Measurements from ENCODE around the gene TBX5.

Gene TBX5

GRCh38 chr12:114405519-114406271, at the start of gene TBX5:
TBX5 (minus strand) TSS chr12:114406144; CDS start chr12:114403898, 2,246 bp downstream.
- H3K4me3 ChIP-seq (ENCODE audit: low read depth, low read length): peak within 1 kb of the TSS; percentile 51
- DNase-seq (ENCODE audit: low read depth): no peak

DNA sequence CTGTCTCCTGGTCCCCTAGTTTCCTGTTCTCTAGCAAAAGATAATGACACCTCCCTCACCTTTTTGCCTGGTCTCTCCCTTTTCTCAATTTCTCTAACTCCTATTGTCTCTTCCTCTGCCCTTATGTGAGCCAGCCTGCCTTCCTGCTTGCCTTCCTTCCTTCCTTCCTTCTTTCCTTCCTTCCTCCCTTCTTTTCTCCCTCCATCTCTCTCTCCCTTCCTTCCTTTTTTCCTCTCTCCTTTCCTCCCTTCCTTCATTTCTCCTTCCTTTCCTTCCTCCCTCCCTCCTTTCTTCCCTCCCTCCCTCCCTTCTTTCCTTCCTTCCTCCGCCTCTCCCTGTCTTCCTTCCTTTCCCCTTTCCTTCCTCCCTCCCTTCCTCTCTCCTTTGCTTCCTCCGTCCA, 45.7 kb upstream of the TBX5 start:
- no peak for DNase-seq (ENCODE audit: low read depth)
- H3K4me3 ChIP-seq (ENCODE audit: low read depth, low read length): no peak overlapping the region

GRCh38 chr12:114450515-114451300, 44.8 kb upstream of the TBX5 start:
- DNase-seq (ENCODE audit: low read depth): no peak
- no peak overlapping the region for H3K4me3 ChIP-seq (ENCODE audit: low read depth, low read length)

DNA sequence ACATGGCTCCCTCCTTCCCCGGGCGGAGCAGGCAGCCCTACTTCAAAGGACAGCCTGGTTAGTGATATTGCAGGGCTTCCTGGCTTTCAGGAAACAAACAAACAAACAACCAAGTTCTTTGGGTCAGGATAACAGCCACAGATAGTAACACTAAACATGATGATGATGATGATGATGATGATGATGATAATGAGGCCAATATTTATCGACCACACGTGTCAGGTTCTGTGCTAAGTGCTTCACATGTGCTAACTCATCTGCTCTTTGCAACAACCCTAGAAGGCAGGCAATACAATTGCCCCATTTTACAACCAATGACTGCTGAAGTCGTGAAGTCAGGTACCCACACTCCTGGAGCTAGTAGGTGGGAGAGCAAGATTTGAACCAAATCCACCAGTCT, 44.1 kb upstream of the TBX5 start:
- no peak for DNase-seq (ENCODE audit: low read depth)
- no peak overlapping the region for H3K4me3 ChIP-seq (ENCODE audit: low read depth, low read length)

- no peak for DNase-seq (ENCODE audit: low read depth)
- no peak overlapping the region for H3K4me3 ChIP-seq (ENCODE audit: low read depth, low read length)
Observed at GRCh38 chr12:114448618-114448933, 42.6 kb upstream of the TBX5 start.

- DNase-seq (ENCODE audit: low read depth): no peak
- no peak overlapping the region for H3K4me3 ChIP-seq (ENCODE audit: low read depth, low read length)
Observed at GRCh38 chr12:114447799-114448617, 42.1 kb upstream of the TBX5 start.

GRCh38 chr12:114447274-114447716, 41.4 kb upstream of the TBX5 start:
- no peak for DNase-seq (ENCODE audit: low read depth)
- no peak overlapping the region for H3K4me3 ChIP-seq (ENCODE audit: low read depth, low read length)

- no peak overlapping the region for H3K4me3 ChIP-seq (ENCODE audit: low read depth, low read length)
- no peak for DNase-seq (ENCODE audit: low read depth)
Observed at GRCh38 chr12:114445401-114446323, 39.7 kb upstream of the TBX5 start.

GRCh38 chr12:114444422-114445279, 38.7 kb upstream of the TBX5 start:
- DNase-seq (ENCODE audit: low read depth): no peak
- H3K4me3 ChIP-seq (ENCODE audit: low read depth, low read length): no peak overlapping the region

- no peak for DNase-seq (ENCODE audit: low read depth)
- H3K4me3 ChIP-seq (ENCODE audit: low read depth, low read length): no peak overlapping the region
Observed at GRCh38 chr12:114443607-114444421, 37.9 kb upstream of the TBX5 start.

DNA sequence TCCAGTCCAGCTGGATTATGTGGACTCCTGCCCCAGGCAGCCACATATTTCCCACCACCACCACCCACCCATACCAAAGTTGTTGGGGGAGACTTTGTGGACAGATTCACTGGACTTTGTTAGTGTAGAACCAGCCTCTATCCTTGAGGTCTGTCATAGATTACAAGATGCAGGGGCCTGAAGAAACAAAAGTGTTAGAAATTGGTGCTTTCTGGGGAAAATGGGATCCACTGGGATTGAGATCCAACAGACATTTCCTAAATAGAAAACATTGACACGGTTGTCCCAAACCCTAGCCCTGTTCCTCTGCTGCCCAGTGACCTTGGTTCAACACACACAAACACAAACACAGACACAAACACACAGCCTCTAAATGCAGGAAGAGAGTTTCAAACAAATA, 36.6 kb upstream of the TBX5 start:
- H3K4me3 ChIP-seq (ENCODE audit: low read depth, low read length): no peak overlapping the region
- no peak for DNase-seq (ENCODE audit: low read depth)

DNA sequence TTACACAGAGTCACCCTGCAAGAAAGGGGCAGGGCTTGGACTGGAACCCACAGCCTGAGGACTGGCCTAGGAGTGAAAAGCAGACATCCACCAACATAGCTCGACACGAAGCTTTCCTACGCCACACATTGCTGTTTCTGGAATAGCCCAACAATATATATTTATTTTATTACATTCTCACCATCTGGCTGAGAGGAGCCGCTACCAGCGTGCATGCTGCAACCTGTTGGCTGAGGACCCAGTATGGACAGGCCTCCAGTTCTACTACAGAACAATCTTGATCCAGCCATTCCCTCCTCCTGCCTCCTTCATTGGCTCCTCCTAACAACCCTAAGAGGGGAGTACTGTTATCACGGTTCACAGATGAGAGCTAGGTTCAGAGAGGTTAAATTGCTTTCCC, 35.6 kb upstream of the TBX5 start:
- no peak overlapping the region for H3K4me3 ChIP-seq (ENCODE audit: low read depth, low read length)
- no peak for DNase-seq (ENCODE audit: low read depth)

DNA sequence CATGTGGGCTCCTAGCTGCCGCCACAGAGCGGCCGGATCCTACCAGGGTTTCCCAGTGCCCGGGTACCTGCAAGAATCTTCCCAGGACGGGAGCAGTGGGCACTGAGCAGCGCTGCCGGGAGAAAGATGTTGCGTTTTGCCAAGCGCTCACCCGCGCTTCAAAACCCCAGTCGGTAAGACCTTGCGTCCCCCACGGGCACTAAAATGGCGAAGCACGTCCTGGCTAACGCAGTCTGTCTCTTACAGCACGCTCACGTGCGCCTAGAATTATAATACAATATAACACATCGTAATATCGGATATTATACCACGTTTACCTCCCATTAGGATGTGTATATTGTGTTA, 35.1 kb upstream of the TBX5 start:
- DNase-seq (ENCODE audit: low read depth): no peak

DNA sequence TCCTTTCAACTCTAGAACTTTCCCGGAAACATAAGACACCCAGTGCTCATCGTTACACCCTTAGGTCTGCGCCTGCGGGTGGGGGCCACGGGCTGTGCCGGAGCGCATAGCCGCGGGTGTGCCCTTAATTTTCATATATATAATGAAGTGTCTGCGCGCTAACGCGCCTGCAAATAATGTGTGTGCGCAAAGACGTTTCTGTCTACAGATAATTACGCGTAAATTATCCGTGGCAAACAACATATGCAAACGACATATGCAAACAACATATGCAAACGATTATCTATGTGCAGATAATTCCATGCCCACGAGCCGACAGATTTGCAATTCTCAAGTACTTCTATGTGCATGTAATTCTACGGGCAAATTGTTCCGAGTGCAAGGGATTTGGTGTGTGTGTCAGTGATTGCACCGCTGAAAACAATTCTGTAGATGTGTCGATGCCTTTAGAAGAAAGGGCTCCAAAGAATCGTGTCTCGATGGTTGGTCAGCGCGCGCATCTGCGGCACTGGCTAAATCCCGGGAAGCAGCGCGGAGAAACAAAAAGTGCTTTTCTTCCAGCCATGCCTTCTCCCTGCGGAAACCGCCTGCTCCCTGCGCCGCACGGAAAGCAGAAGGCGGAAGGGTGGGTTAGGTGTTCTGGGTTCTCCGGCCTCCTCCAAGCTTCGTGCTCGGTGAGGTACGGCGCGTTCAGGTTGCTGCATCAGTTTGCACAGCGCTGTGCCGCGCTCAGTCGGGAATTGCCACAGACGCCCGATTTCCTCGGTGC, 34.5 kb upstream of the TBX5 start:
- no peak for DNase-seq (ENCODE audit: low read depth)
- H3K4me3 ChIP-seq (ENCODE audit: low read depth, low read length): no peak overlapping the region

More for the DNA sequence above, 35.1 kb upstream of the TBX5 start:
- no peak overlapping the region for H3K4me3 ChIP-seq (ENCODE audit: low read depth, low read length)

- DNase-seq (ENCODE audit: low read depth): no peak
- H3K4me3 ChIP-seq (ENCODE audit: low read depth, low read length): no peak overlapping the region
Observed at GRCh38 chr12:114439817-114440216, 33.9 kb upstream of the TBX5 start.

GRCh38 chr12:114439261-114439683, 33.3 kb upstream of the TBX5 start:
- DNase-seq (ENCODE audit: low read depth): no peak
- no peak overlapping the region for H3K4me3 ChIP-seq (ENCODE audit: low read depth, low read length)

Measured in skeletal muscle cell (primary cell).